Kidney (tissue), 14 donors: Measurements from ENCODE around the gene THAP8. TPM values are rescaled to one million over a fixed set of nuclear protein-coding genes. Genes with fewer than 3 reads are reported as not detected.

Source experiments
- DNase-seq, 5 donors: peaks; one replicate each; pipeline ENCODE4 v3.0.0-alpha.2; 2013 to 2020
- FAIRE-seq: peaks from 2 replicates; lab custom pipeline; 2012; peaks lifted over from hg19 to GRCh38; lab: Jason Lieb, UNC
- H3K27ac ChIP-seq, 2 donors: one replicate each; pipeline ENCODE4 v1.7.0; 2013; ENCODE audit warnings: low read depth in 2 of 2, low read length in 2 of 2, inconsistent platforms in 1 of 2
- H3K27me3 ChIP-seq: one replicate; pipeline ENCODE4 v1.7.1; 2013; ENCODE audit warnings: low read length, inconsistent platforms; ENCODE audit not compliant: control insufficient read depth, insufficient read depth
- H3K36me3 ChIP-seq, 3 donors: one replicate each; pipeline versions ENCODE4 v1.7.0 to v1.7.1; 2013; ENCODE audit warnings: low read length in 3 of 3, control low read depth in 1 of 3, inconsistent platforms in 1 of 3; ENCODE audit not compliant: insufficient read depth in 3 of 3, control insufficient read depth in 2 of 3
- H3K4me1 ChIP-seq, 3 donors: one replicate each; pipeline versions ENCODE4 v1.7.0 to v1.7.1; 2013; ENCODE audit warnings: low read length in 3 of 3, inconsistent platforms in 1 of 3, low read depth in 1 of 3; ENCODE audit not compliant: control insufficient read depth in 2 of 3, insufficient read depth in 2 of 3
- H3K4me3 ChIP-seq, 3 donors: one replicate each; pipeline versions ENCODE4 v1.7.0 to v1.8.1; 2013; ENCODE audit warnings: low read length in 3 of 3, control low read depth in 1 of 3, inconsistent platforms in 1 of 3
- H3K9ac ChIP-seq, 3 donors: one replicate each; pipeline versions ENCODE4 v1.7.0 to v1.7.1; 2013; ENCODE audit warnings: low read length in 3 of 3, control low read depth in 1 of 3, inconsistent platforms in 1 of 3
- H3K9me3 ChIP-seq, 3 donors: one replicate each; pipeline versions ENCODE4 v1.7.0 to v1.7.1; 2013; ENCODE audit warnings: low read length in 3 of 3, control low read depth in 1 of 3, inconsistent platforms in 1 of 3; ENCODE audit not compliant: control insufficient read depth in 2 of 3, insufficient read depth in 1 of 3
- CTCF ChIP-seq: IDR thresholded peaks from 3 replicates; pipeline ENCODE4 v1.5.1; 2012; ENCODE audit warnings: mild to moderate bottlenecking, moderate library complexity, borderline replicate concordance; ENCODE audit not compliant: insufficient read depth; ENCODE audit errors: extremely low read depth
- intact Hi-C: fragments of 100-400 bp; cut with DNase I; formaldehyde crosslinking; loops from one replicate; pipeline ENCODE4 v1.11.1; 2022
- polyA plus RNA-seq: library from polyadenylated mRNA; stranded (reverse); fragments of 350-450 nt; fragmentation: Illumina TruSeq; extraction: RNeasy Lipid Tissue Mini Kit (QIAGEN cat#74804); gene quantifications from one replicate; pipeline ENCODE4 v1.2.3, GENCODE V29; 2014; ENCODE audit warnings: low read depth, low replicate concordance; ENCODE audit not compliant: insufficient read depth
- total RNA-seq: library from RNA; stranded (reverse); fragmentation: NEBNext Ultra II Directional; extraction: Animal tissue kit (Norgen Biotek cat#: 25700); gene quantifications from one replicate; pipeline ENCODE4 v1.2.1, GENCODE V29; 2021
- donor health status: control.
- donor health status: control.
- donor health status: control.
- donor health status: control.
- donor health status: control.
- donor health status: DM: yes; HTN: yes; CAD: no.
- donor health status: Normal renal cell carcinoma (clear cell type).

THAP8 gene
- total and polyA plus RNA-seq, 2 donors from 2014 or later: 3.7 to 10.3 TPM

DNA sequence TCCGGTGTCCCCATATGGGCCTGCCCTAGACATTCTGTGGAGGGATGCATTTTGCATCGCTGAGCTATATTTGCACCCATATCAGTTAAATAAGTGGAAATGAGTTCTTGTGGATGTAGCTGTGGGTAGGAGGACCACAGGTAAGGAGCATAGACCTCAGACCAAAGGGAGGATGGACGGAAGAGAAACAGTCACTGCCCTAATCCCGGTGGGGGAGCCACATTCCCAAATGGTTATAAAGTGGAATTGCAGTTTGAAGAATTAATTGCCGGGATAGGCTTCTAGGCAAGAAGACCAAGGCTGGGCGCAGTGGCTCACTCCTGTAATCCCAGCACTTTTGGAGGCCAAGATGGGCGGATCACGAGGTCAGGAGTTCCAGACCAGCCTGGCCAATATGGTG lies 57.3 kb downstream of the THAP8 start:
- DNase-seq: no peak
- H3K4me3 ChIP-seq: peak overlapping the region in 2 of 3 donors; percentile 25 to 88
- no peak for TF ChIP-seq CTCF
- no peak for FAIRE-seq
- no peaks in the 10 kb centered on the region for H3K9me3 ChIP-seq
- peaks cover 0 to 13% (median 5%) of the 10 kb centered on the region in 3 donors for H3K4me1 ChIP-seq
- peak overlapping the region in 1 of 3 donors; percentile 93 for H3K9ac ChIP-seq
- no peak overlapping the region for H3K27ac ChIP-seq
- H3K27me3 ChIP-seq: no peaks in the 10 kb centered on the region
- peaks cover 0 to 4% (median 0%) of the 10 kb centered on the region in 3 donors for H3K36me3 ChIP-seq
- intact Hi-C loops: no loop called here

GRCh38 chr19:35995048-35995993 lies 58.8 kb downstream of the THAP8 start, which contains the start of gene SDHAF1:
Gene SDHAF1, plus strand, starts transcription at chr19:35995188. Its CDS starts 87 bp downstream, at chr19:35995275.
- TF ChIP-seq CTCF: peak; percentile 4

DNA sequence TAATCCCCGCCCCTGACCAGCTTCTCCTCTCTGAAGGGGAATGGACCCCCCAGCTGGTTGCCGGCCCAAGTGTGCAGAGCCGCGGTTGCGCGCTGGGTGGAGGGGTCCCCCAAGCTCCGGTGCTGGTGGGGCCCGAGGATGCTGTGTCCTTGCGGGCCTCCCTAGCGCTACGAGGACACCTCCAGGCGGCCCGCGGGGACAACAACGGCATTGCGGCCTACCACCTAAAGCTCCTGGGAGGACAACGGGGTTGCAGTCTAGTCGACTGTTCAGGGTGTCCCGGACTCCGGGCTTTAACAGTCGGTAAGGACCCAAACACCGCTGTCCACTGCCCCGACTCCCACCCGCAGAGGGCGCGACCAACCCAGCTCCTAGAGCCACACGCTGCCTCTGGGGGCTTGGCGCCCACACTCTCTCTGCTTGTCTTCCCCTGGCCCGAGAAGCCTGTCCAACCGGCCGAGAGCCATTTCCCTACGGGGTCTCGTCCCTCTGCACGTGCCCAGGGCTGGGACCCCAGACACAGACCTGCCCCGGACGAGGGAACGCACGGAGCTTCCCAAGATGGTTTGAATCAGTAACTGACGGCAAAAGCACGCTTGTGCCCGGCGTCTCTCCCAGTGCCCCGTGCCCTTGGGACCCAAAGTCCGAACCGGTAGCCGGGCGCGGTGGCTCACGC lies 60.0 kb downstream of the THAP8 start:
- Histone ChIP-seq H3K27ac (no peak overlapping the region), H3K4me1 (peaks cover 0 to 13% (median 5%) of the 10 kb centered on the region in 3 donors), H3K4me3 (peak overlapping the region; percentile 17 to 88 (median 88)), H3K9ac (peak overlapping the region in 1 of 3 donors; percentile 55), H3K27me3 (no peaks in the 10 kb centered on the region), H3K36me3 (no peaks in the 10 kb centered on the region), H3K9me3 (no peaks in the 10 kb centered on the region)
- TF ChIP-seq CTCF: no peak
- DNase-seq (peak in 4 of 5 donors; percentile 46 to 61 (median 50)), FAIRE-seq (no peak)
- intact Hi-C loops: no loop called here

More at GRCh38 chr19:35995048-35995993, 58.8 kb downstream of the THAP8 start, which contains the start of gene SDHAF1:
- peak within 1 kb of the TSS; percentile 88 to 92 (median 88) for H3K4me3 ChIP-seq
- DNase-seq (peak; percentile 96 to 99 (median 97)), FAIRE-seq (peak; percentile 89)
- intact Hi-C loops: no loop called here
- H3K36me3 ChIP-seq: no peaks in the 10 kb centered on the region
- H3K9me3 ChIP-seq: no peaks in the 10 kb centered on the region
- H3K27ac ChIP-seq: peak within 1 kb of the TSS; percentile 65 to 72
- H3K9ac ChIP-seq: peak within 1 kb of the TSS; percentile 91 to 96 (median 93)
- peaks cover 0 to 13% (median 5%) of the 10 kb centered on the region in 3 donors for H3K4me1 ChIP-seq
- H3K27me3 ChIP-seq: no peaks in the 10 kb centered on the region
